GM19035 (cell line): ENCODE data around the gene MID1.

Source experiments
- ATAC-seq: cut with Tn5 transposase; IDR thresholded peaks from one replicate; pipeline ENCODE4 v1.9.1; 2021; ENCODE audit not compliant: unreplicated experiment

MID1 gene

DNA sequence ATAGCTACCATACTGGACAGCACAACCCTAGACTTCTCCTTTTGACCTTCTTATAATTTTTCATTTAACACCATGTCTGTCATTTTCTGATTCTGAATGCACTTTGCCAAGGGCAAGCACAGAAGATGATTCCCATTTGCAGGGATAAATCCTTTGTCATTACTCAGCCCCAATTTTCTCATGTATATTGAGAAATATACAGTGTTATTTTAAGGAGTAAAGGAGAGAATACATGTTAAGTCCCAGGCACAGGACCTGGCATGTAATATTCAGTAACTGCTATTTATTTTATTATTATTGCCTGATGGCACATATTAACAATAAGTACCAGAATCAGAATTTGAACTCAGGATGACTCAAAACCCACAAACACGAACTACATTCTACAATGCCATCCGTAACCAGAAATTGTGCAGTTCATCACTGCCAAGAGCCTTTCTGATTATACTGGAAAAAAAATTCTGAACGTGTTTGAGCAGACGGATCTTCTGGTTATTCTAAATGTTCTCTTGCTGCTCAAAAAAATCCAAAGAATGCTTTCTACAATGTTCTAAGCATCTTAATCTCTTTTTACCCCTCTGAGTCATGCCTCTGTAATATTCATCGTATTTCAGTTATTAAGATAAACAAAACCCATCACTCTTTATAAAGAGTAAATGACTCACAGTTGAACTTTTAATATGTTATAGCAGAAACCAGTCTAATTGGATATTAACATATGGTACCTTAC is 170.0 kb downstream of the MID1 start:
- ATAC-seq, result no peak

DNA sequence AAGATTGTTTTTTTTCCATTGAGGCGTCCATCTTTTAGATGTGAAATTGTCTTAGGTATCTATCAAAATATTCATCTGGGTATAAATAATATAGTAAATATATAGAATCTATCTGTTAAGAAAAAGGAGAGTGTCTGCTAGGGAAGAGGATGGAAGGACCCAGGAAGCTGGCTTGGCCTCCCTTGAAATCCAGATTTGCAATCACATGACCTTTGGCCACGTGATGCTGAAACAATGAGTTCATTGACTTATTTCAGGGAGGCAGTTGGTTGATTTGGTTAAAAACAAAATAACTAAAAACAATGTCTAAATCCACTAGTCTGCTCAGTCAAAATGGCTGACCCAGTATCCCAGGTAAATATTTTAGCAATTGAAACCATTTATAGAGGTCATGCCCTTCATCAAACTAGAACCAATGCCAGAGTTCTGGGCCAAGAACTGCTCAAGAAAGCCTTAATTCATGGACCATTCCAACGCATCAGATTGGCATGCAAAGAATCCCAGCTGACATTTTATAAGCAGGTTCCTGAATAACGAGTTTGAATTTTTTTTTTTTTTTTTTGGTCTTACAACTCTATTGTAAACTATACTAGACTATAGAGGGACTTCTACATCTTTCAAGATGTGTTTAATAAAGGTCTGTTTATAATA is 172.7 kb downstream of the MID1 start:
- no peak for ATAC-seq

- no peak for ATAC-seq
Observed at GRCh38 chrX:10444204-10444603, 176.2 kb downstream of the MID1 start.

GRCh38 chrX:10441464-10441863 is 178.9 kb downstream of the MID1 start:
- no peak for ATAC-seq

GRCh38 chrX:10433296-10433965 is 187.0 kb downstream of the MID1 start:
- ATAC-seq, result no peak

GRCh38 chrX:10429908-10430307 is 190.5 kb downstream of the MID1 start:
- no peak for ATAC-seq

DNA sequence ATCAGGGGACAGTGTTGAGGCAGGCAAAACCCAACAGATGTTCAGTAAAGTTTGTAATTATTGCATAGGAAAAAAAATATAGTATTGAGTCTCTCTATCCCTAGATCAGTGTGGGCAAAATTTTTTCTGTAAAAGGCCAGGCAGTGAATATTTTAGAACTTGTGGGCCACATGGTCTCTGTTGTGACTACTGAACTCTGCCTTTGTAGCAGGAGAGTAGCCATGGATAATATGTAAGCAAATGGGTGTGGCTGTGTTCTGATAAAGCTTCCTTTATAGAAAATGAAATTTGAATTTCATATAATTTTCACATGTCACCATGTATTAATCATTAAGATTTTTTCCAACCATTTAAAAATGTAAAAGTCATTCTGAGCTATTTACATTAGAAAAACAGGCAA is 193.1 kb downstream of the MID1 start:
- ATAC-seq, result no peak

GRCh38 chrX:10423716-10424115 is 196.7 kb downstream of the MID1 start:
- no peak for ATAC-seq

DNA sequence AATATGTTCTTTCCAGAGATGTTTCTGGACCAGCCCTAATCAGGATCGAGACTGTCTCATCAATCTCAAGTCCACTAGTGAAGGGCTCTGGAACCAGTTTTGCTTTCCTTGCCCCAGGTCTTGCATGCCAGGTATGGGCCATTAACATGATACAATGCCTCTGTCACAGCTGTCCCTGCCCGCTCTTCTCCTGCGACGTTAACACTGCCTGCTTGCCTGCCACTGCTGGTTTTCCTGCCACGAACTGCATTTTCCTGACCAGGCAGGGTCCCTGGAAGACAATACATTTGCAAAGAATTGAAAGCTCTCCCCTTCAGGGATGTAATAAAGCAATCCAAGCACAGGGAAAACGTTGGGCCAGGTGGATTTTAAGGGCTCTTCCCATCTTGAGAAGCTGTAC is 200.3 kb downstream of the MID1 start:
- no peak for ATAC-seq

DNA sequence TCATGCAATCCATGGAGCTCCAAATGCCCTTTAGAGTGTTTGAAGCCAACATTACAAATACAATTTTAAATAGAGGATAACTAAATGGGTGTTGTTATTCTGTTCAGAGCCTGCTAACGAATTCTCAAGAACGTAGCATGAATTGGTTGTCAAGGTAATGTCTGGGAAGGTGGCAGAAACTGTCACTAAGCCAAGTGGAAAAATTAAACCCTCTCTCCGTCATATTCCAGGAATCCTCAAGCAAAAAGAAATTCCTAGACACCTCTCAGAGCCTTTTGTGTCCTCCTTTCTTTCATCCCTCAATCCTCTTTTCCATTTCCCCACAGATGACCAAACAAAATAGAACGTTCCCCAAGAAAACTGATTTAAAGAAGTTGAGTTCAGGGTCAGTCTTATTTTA is 204.0 kb downstream of the MID1 start:
- no peak for ATAC-seq

- ATAC-seq, result no peak
Observed at GRCh38 chrX:10415306-10416001, 204.9 kb downstream of the MID1 start.

GRCh38 chrX:10414862-10415261 is 205.5 kb downstream of the MID1 start:
- no peak for ATAC-seq

- no peak for ATAC-seq
Observed at GRCh38 chrX:10414156-10414824, 206.1 kb downstream of the MID1 start.

DNA sequence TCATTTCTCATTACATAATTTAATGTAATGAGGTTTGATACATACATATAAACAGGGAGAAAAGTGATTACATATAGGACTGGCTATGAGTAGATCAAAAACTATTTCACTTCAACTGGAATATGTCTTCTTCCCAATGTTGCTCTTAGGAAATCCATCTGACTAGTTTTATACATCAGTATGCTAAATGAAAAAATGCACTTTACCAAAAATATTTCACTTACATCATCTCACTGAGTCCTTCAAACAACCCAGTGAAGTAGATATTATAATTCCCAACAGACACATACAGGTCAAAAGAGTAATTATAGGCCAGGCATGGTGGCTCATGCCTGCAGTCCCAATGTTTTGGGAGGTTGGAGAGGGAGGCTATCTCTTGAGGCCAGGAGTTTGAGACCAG is 215.9 kb downstream of the MID1 start:
- no peak for ATAC-seq

GRCh38 chrX:10401239-10401638 is 219.1 kb downstream of the MID1 start:
- ATAC-seq, result no peak

DNA sequence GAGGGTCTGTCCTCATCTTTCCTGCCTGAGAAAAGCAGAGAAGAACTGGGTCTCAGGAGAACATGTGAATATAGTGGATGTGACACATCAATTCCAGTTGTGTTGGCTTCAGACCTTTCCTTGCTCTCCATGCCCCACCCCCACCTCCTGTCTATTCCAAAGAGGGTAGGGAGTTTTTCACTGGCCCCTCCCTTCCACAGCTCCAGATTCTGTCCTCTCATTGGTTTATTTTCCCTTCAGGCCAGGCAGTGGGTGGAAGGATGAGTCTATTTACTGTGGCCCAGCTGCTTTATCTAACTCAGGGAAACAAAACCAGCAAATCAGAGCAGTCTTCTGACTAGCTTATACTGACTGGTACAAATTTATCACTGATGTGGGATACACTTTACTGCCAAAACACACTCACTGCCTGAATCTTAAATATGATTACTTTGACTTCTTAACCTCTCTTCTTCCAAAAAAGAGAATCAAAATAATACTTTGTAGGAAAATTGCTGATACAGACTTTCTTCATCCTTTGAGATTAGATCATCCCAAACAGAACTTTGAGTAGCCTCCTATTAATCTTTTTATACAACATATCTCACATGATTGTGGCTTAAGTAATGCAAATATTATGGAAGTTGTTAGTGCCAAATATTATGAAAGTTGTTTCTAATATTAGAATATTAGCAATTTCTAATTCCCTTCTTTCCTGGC is 221.2 kb downstream of the MID1 start:
- ATAC-seq, result no peak

DNA sequence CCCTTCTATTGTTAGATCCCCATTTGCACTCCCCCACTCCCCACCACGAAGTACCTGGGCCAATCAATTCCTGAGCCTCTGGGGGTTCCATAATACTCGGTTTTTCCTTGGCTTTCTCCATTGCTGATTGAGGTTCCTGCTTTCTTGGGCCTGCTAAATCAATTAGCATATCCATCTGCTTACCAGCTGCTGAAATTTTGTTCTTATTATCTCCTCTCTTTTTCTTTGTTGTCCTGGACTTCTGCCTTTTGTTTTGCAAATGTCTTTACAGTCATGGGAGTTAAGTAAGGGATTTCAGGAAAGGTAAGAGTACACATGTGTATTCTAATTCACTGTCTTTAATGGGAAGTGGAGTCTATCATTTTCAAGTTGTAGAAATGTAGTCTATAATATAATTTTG is 222.2 kb downstream of the MID1 start:
- ATAC-seq, result no peak

DNA sequence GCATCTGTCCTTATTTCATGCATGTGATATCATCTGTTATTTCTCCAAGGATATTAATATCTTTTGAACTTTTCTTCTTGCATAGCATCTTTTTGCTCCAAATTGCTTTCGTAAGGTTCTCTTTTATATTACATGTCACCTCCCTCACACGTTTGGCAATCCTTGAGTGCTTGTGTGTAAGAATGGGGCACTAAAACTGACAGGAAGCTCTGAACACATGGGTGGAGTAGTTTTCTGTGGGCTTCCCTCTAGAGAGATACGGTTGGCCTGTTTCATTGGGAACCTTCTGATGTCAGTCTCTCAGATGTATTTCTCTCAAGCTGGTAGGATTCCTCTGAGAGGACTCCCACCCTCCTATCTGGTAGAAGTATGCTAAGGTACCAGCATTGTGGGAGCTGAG is 223.0 kb downstream of the MID1 start:
- no peak for ATAC-seq

DNA sequence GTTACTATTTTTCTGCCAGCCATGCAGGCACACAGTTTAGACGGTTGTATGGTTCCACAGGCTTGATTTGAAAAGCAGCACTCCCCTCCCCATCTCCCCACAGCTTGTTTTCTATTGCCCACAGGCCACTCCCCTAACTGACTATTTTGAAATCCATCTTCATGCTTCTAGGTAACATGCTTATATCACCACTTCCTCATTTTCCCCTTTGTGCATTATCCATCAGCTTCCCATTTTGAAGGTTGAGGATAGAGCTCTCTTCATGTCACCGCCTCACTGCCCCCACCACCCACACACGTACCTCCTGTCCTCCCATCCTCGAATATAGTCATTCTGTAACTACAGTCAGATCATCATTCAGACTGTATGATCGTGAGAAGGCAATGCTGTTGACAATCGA is 224.7 kb downstream of the MID1 start:
- ATAC-seq, result no peak
